A549 treated with CpdA at 1 μM for 4 hours (cell line): Measurements from ENCODE around the gene PIK3C2A. TPM values are rescaled to one million over a fixed set of nuclear protein-coding genes. Genes with fewer than 3 reads are reported as not detected.

Source experiments
- total RNA-seq: library from RNA; stranded (reverse); fragments of 200-300 nt; extraction: Qiagen RNA extraction; gene quantifications from 5 replicates; pipeline ENCODE4 v1.2.3, GENCODE V29; 2022; ENCODE audit warnings: low read depth

PIK3C2A gene, protein sequence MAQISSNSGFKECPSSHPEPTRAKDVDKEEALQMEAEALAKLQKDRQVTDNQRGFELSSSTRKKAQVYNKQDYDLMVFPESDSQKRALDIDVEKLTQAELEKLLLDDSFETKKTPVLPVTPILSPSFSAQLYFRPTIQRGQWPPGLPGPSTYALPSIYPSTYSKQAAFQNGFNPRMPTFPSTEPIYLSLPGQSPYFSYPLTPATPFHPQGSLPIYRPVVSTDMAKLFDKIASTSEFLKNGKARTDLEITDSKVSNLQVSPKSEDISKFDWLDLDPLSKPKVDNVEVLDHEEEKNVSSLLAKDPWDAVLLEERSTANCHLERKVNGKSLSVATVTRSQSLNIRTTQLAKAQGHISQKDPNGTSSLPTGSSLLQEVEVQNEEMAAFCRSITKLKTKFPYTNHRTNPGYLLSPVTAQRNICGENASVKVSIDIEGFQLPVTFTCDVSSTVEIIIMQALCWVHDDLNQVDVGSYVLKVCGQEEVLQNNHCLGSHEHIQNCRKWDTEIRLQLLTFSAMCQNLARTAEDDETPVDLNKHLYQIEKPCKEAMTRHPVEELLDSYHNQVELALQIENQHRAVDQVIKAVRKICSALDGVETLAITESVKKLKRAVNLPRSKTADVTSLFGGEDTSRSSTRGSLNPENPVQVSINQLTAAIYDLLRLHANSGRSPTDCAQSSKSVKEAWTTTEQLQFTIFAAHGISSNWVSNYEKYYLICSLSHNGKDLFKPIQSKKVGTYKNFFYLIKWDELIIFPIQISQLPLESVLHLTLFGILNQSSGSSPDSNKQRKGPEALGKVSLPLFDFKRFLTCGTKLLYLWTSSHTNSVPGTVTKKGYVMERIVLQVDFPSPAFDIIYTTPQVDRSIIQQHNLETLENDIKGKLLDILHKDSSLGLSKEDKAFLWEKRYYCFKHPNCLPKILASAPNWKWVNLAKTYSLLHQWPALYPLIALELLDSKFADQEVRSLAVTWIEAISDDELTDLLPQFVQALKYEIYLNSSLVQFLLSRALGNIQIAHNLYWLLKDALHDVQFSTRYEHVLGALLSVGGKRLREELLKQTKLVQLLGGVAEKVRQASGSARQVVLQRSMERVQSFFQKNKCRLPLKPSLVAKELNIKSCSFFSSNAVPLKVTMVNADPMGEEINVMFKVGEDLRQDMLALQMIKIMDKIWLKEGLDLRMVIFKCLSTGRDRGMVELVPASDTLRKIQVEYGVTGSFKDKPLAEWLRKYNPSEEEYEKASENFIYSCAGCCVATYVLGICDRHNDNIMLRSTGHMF (N-terminal part only)
- total RNA-seq, result 10.9 to 17.0 TPM (median 14.5 TPM) in 5 replicates

DNA sequence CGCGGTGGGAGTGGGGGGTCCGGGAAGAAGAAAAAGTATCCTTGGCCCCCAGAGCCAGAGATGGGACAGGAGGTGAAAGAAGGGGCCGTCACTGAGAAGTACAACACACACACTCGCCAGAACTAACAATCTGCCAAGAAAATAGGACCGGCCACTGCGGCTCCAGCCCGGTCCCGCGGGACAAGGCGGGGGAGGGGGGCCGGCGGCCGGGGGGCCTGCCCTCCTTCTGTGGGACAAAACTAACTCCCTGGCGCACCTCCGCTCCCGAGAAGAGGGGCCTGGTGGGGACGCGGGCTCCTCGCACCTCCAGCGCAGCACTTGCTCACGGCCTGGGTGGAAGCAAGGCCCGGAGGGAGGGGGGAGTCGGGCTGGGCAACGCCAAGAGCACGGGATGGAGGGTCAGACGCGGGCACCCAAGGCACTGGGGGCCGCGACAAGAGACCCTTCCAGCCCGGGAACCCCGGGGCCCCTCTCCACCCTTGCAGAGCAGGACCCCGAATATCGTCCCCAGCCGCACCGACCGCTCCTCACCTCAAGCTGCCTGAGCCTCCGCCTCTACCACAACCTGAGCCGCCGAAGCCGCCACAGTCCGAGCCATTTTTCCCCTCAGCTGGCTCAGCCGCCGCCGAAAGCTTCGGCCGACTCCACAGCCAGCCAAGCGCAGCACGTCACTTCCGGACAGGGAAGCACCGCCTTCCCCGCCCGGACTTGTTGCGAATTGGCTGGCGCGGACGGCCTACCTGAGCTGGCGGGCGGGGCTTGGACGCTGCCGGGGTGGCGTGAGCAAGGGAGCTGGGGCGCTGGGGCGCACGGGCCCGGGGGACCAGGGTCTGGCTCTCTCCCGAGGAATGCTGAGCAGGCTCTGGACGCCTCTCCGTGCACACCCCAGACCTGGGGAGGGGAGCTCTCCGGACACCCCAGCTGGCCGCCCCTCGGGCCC, at the start of gene PIK3C2A:
Gene PIK3C2A (minus strand): TSS at position 670 of the 940 bp plus-strand sequence. CDS start 38,245 bp downstream, outside the sequence.

Other genes with a start within 250 kb of the PIK3C2A start
- 14.1 to 19.2 TPM (median 17.2 TPM) in 5 replicates for gene PLEKHA7, start 193.6 kb downstream of the PIK3C2A start, total RNA-seq
- gene RPS13, start 130.3 kb downstream of the PIK3C2A start, total RNA-seq, result 1,543 to 1,864 TPM (median 1,613 TPM) in 5 replicates
- 33.9 to 35.6 TPM (median 34.5 TPM) in 5 replicates for gene NUCB2, start 68.8 kb upstream of the PIK3C2A start, total RNA-seq
- gene NCR3LG1, start 143.8 kb upstream of the PIK3C2A start, total RNA-seq, result 1.8 to 3.2 TPM (median 1.9 TPM) in 5 replicates
- gene KCNJ11, start 180.7 kb upstream of the PIK3C2A start, total RNA-seq, result 0.16 to 0.60 TPM (median 0.32 TPM) in 5 replicates